ENCODE results near the gene EPC1.

DNA sequence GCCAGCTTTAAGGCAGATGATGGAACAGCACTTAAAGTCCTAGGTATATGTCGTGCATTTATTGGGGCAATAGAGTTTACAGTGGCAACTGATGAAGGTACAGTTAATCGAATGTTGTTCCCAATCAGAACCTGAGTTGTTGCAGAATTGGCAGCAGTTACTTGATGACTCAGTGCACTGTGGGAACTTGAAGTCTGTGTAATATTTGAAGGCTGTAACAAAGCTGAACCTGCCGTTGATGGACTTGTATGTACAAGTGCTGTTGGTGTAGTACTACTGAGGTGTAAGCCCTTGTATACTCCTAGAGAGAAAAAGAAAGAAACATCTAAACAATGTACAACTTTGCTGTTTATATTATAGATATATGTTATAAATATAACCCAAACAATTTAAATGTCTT, 75.3 kb downstream of the EPC1 start:
- TF ChIP-seq, protein P1, sequence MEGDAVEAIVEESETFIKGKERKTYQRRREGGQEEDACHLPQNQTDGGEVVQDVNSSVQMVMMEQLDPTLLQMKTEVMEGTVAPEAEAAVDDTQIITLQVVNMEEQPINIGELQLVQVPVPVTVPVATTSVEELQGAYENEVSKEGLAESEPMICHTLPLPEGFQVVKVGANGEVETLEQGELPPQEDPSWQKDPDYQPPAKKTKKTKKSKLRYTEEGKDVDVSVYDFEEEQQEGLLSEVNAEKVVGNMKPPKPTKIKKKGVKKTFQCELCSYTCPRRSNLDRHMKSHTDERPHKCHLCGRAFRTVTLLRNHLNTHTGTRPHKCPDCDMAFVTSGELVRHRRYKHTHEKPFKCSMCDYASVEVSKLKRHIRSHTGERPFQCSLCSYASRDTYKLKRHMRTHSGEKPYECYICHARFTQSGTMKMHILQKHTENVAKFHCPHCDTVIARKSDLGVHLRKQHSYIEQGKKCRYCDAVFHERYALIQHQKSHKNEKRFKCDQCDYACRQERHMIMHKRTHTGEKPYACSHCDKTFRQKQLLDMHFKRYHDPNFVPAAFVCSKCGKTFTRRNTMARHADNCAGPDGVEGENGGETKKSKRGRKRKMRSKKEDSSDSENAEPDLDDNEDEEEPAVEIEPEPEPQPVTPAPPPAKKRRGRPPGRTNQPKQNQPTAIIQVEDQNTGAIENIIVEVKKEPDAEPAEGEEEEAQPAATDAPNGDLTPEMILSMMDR (IDR thresholded peaks at IDR 0.05; ENCODE audit: low read length) = no peak
- TF ChIP-seq EZH2 (IDR thresholded peaks at IDR 0.05; ENCODE audit: borderline replicate concordance, low read length) = no peak
